Islet of Langerhans (tissue), 1 donor: ENCODE measurements around the gene ABCA5.
"Not testable (repeated sequence)": the region's sequence is repeated elsewhere in the genome, so short reads cannot be mapped to it uniquely, and the experiment has no call there.

ENCODE experiments used
- FAIRE-seq: peaks from one replicate; lab custom pipeline; 2011; peaks lifted over from hg19 to GRCh38; lab: Jason Lieb, UNC

Gene ABCA5

GRCh38 chr17:69208640-69209039, 118.3 kb downstream of the ABCA5 start:
- no peak for FAIRE-seq

- no peak for FAIRE-seq
Measured at GRCh38 chr17:69207151-69207550, 119.8 kb downstream of the ABCA5 start.

GRCh38 chr17:69198238-69198637, 128.7 kb downstream of the ABCA5 start:
- FAIRE-seq: no peak

GRCh38 chr17:69196105-69196653, 130.8 kb downstream of the ABCA5 start:
- not testable (repeated sequence) for FAIRE-seq
